Astrocyte (in vitro differentiated cells and primary cell): ENCODE results near the gene PRR35. TPM values are rescaled to one million over a fixed set of nuclear protein-coding genes. Genes with fewer than 3 reads are reported as not detected.

ENCODE experiments used
- DNase-seq: peaks from one replicate; pipeline ENCODE4 v3.0.0-alpha.2; 2010; ENCODE audit warnings: low read depth
- FAIRE-seq: peaks from 2 replicates; lab custom pipeline; 2011; peaks lifted over from hg19 to GRCh38; lab: Jason Lieb, UNC
- H2AFZ ChIP-seq: 2 replicates; pipeline ENCODE4 v1.6.0; 2012; ENCODE audit warnings: low read depth, low read length, inconsistent platforms
- H3K27ac ChIP-seq: 2 replicates; pipeline ENCODE4 v1.5.1; 2011; ENCODE audit warnings: low read depth, low read length, inconsistent platforms
- H3K27me3 ChIP-seq: 2 replicates; pipeline ENCODE4 v1.6.0; 2011; ENCODE audit warnings: low read length, inconsistent platforms; ENCODE audit not compliant: insufficient read depth
- H3K36me3 ChIP-seq: 2 replicates; pipeline ENCODE4 v1.5.1; 2011; ENCODE audit warnings: low read length, inconsistent platforms; ENCODE audit not compliant: insufficient read depth
- H3K4me1 ChIP-seq: 2 replicates; pipeline ENCODE4 v1.5.1; 2011; ENCODE audit warnings: low read length, inconsistent platforms; ENCODE audit not compliant: insufficient read depth
- H3K4me2 ChIP-seq: 2 replicates; pipeline ENCODE4 v1.6.0; 2012; ENCODE audit warnings: low read length, inconsistent platforms
- H3K4me3 ChIP-seq: 2 replicates; pipeline ENCODE4 v1.5.1; 2011; ENCODE audit warnings: low read depth, mild to moderate bottlenecking, low read length, inconsistent platforms; ENCODE audit not compliant: insufficient read depth
- H3K79me2 ChIP-seq: 2 replicates; pipeline ENCODE4 v1.6.0; 2012; ENCODE audit warnings: mild to moderate bottlenecking, low read length, inconsistent platforms; ENCODE audit not compliant: insufficient read depth
- H3K9ac ChIP-seq: 2 replicates; pipeline ENCODE4 v1.6.0; 2012; ENCODE audit warnings: mild to moderate bottlenecking, low read length, inconsistent platforms
- H3K9me3 ChIP-seq: 2 replicates; pipeline ENCODE4 v1.5.1; 2012; ENCODE audit warnings: low read depth, mild to moderate bottlenecking, low read length, inconsistent platforms; ENCODE audit not compliant: insufficient read depth
- H4K20me1 ChIP-seq: 2 replicates; pipeline ENCODE4 v1.6.0; 2012; ENCODE audit warnings: low read length, inconsistent platforms; ENCODE audit not compliant: insufficient read depth
- H3K27ac Mint-ChIP-seq: one replicate; pipeline ENCODE4 v1.8.0; 2021; ENCODE audit warnings: mild to moderate bottlenecking, mixed read lengths; ENCODE audit not compliant: unreplicated experiment
- H3K27me3 Mint-ChIP-seq: one replicate; pipeline ENCODE4 v1.8.0; 2021; ENCODE audit warnings: low read depth, mixed read lengths; ENCODE audit not compliant: unreplicated experiment
- H3K36me3 Mint-ChIP-seq: one replicate; pipeline ENCODE4 v1.8.0; 2021; ENCODE audit warnings: low read depth, mixed read lengths; ENCODE audit not compliant: unreplicated experiment
- H3K4me1 Mint-ChIP-seq: one replicate; pipeline ENCODE4 v1.8.0; 2021; ENCODE audit warnings: low read depth, mixed read lengths; ENCODE audit not compliant: unreplicated experiment
- H3K4me3 Mint-ChIP-seq: one replicate; pipeline ENCODE4 v1.8.0; 2021; ENCODE audit warnings: mild to moderate bottlenecking, moderate library complexity, mixed read lengths; ENCODE audit not compliant: unreplicated experiment
- H3K9me3 Mint-ChIP-seq: one replicate; pipeline ENCODE4 v1.8.0; 2021; ENCODE audit warnings: mild to moderate bottlenecking, mixed read lengths; ENCODE audit not compliant: unreplicated experiment
- EZH2 ChIP-seq: IDR thresholded peaks from 2 replicates; pipeline ENCODE4 v1.6.1; 2012; ENCODE audit warnings: mild to moderate bottlenecking, low read length, inconsistent platforms; ENCODE audit not compliant: insufficient read depth
- total RNA-seq: library from RNA; stranded (reverse); gene quantifications from 2 replicates; pipeline ENCODE4 v1.2.1, GENCODE V29; 2021
- TF ChIP-seq, protein P1 (sequence below): IDR thresholded peaks from 2 replicates; pipeline ENCODE4 v1.5.1; 2011; ENCODE audit warnings: low read depth, mild to moderate bottlenecking, inconsistent platforms, low read length, moderate library complexity; ENCODE audit not compliant: insufficient read depth

Gene PRR35
- total RNA-seq, 1 donor from 2014 or later = 0.09 TPM

DNA sequence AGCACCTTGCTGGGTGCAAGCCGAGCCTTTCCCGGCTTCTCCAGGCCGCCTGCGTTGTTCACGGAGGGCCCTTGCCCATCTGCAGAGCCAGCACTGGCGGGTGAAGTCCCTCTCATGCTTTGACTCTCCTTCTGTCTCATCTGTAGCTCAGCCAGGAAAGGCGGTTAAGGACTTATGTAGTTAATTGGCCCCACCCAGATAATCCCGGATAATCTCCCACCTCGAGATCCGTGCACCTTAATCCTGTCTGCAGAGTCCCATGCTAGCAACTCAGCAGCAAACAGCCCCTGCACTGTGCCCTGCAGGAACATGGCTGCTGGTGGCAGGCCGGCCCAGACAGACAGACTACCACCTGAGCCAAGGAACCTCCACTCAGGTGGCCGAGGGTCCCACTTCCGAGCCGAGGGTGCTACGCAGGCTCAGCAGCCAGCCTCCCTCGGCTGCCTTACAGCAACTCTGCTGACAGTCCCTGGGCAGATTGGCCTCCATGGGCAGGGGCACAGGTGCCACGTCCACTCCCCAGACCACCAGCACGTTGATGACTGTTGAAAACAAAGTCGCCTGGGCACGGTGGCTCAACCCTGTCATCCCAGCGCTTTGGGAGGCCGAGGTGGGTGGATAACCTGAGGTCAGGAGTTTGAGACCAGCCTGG, 46.6 kb downstream of the PRR35 start:
- Histone ChIP-seq H3K27ac (no peak overlapping the region), H4K20me1 (peaks cover 68% of the 10 kb centered on the region), H2AFZ (no peak overlapping the region), H3K36me3 (no peaks in the 10 kb centered on the region), H3K79me2 (peaks cover 41% of the 10 kb centered on the region), H3K27me3 (no peaks in the 10 kb centered on the region), H3K9ac (no peak overlapping the region), H3K4me2 (no peak overlapping the region), H3K4me3 (no peak overlapping the region), H3K9me3 (no peaks in the 10 kb centered on the region), H3K4me1 (no peaks in the 10 kb centered on the region)
- Mint-ChIP-seq H3K27me3 (no peaks in the 10 kb centered on the region), H3K9me3 (peaks cover 9% of the 10 kb centered on the region), H3K4me3 (no peak overlapping the region), H3K4me1 (peaks cover 3% of the 10 kb centered on the region), H3K36me3 (peaks cover 11% of the 10 kb centered on the region), H3K27ac (no peak overlapping the region)
- TF ChIP-seq EZH2 = no peak
- TF ChIP-seq, protein P1, sequence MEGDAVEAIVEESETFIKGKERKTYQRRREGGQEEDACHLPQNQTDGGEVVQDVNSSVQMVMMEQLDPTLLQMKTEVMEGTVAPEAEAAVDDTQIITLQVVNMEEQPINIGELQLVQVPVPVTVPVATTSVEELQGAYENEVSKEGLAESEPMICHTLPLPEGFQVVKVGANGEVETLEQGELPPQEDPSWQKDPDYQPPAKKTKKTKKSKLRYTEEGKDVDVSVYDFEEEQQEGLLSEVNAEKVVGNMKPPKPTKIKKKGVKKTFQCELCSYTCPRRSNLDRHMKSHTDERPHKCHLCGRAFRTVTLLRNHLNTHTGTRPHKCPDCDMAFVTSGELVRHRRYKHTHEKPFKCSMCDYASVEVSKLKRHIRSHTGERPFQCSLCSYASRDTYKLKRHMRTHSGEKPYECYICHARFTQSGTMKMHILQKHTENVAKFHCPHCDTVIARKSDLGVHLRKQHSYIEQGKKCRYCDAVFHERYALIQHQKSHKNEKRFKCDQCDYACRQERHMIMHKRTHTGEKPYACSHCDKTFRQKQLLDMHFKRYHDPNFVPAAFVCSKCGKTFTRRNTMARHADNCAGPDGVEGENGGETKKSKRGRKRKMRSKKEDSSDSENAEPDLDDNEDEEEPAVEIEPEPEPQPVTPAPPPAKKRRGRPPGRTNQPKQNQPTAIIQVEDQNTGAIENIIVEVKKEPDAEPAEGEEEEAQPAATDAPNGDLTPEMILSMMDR = no peak
- DNase-seq (no peak), FAIRE-seq (no peak)

DNA sequence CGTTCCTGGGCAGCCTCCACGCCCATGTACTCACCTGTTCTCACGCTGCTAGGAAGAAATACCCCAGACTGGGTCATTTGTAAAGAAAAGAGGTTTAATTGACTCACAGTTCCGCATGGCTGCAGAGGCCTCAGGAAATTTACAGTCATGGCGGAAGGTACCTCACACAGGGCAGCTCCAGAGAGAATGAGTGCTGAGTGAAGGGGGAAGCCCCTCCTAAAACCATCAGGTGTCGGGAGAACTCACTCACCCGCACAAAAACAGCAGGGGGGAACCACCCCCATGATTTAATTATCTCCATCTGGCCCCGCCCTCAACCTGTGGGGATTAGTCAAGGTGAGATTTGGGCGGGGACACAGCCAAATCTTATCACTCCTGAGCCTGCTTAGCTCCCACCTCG, 47.8 kb downstream of the PRR35 start:
- Histone ChIP-seq H3K27me3 (no peaks in the 10 kb centered on the region), H3K27ac (no peak overlapping the region), H4K20me1 (peaks cover 61% of the 10 kb centered on the region), H3K36me3 (no peaks in the 10 kb centered on the region), H2AFZ (no peak overlapping the region), H3K4me1 (no peaks in the 10 kb centered on the region), H3K9ac (no peak overlapping the region), H3K4me2 (no peak overlapping the region), H3K79me2 (peaks cover 36% of the 10 kb centered on the region), H3K9me3 (no peaks in the 10 kb centered on the region), H3K4me3 (no peak overlapping the region)
- H3K9me3 Mint-ChIP-seq = peaks cover 9% of the 10 kb centered on the region
- FAIRE-seq (no peak), DNase-seq (no peak)
- peaks cover 11% of the 10 kb centered on the region for H3K36me3 Mint-ChIP-seq
- H3K27ac Mint-ChIP-seq = no peak overlapping the region
- TF ChIP-seq, protein P1 = no peak
- TF ChIP-seq EZH2 = no peak
- no peaks in the 10 kb centered on the region for H3K27me3 Mint-ChIP-seq
- H3K4me1 Mint-ChIP-seq = peaks cover 3% of the 10 kb centered on the region
- H3K4me3 Mint-ChIP-seq = no peak overlapping the region

DNA sequence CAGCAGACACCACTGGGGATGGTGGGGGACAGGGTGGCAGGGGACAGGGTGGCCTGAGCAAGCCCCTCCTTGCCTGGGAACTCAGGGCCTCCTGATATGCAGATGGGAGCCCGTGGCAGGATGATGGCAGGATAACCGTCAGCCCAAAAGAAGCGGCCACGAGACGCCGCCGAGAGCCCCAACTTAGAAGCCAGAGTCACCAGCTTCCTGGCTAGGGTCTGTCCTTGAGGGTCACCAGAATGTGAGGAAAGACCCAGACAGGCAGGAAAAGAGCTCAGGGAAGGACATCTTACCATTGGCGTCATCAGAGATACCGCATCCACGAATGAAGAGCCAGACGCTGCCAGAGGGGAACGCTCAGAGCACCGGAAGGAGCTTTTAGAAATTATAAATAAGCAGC, 49.1 kb downstream of the PRR35 start:
- peaks cover 57% of the 10 kb centered on the region for H4K20me1 ChIP-seq
- Mint-ChIP-seq H3K36me3 (peaks cover 18% of the 10 kb centered on the region), H3K4me1 (peaks cover 3% of the 10 kb centered on the region), H3K27me3 (no peaks in the 10 kb centered on the region), H3K9me3 (peaks cover 9% of the 10 kb centered on the region), H3K27ac (no peak overlapping the region), H3K4me3 (no peak overlapping the region)
- no peaks in the 10 kb centered on the region for H3K4me1 ChIP-seq
- DNase-seq (no peak), FAIRE-seq (no peak)
- TF ChIP-seq, protein P1 = no peak
- H3K4me3 ChIP-seq = no peak overlapping the region
- H2AFZ ChIP-seq = no peak overlapping the region
- H3K9me3 ChIP-seq = no peaks in the 10 kb centered on the region
- H3K79me2 ChIP-seq = peaks cover 36% of the 10 kb centered on the region
- no peak overlapping the region for H3K27ac ChIP-seq
- H3K4me2 ChIP-seq = no peak overlapping the region
- no peak overlapping the region for H3K9ac ChIP-seq
- H3K27me3 ChIP-seq = no peaks in the 10 kb centered on the region
- no peaks in the 10 kb centered on the region for H3K36me3 ChIP-seq
